ENCODE data around the gene KIAA0586.
"Not testable (repeated sequence)": the region's sequence is repeated elsewhere in the genome, so short reads cannot be mapped to it uniquely, and the experiment has no call there.

KIAA0586 gene

GRCh38 chr14:58547649-58548048 is 120.1 kb downstream of the KIAA0586 start:
- no peak for DNase-seq (ENCODE audit: low read depth, low spot score)

DNA sequence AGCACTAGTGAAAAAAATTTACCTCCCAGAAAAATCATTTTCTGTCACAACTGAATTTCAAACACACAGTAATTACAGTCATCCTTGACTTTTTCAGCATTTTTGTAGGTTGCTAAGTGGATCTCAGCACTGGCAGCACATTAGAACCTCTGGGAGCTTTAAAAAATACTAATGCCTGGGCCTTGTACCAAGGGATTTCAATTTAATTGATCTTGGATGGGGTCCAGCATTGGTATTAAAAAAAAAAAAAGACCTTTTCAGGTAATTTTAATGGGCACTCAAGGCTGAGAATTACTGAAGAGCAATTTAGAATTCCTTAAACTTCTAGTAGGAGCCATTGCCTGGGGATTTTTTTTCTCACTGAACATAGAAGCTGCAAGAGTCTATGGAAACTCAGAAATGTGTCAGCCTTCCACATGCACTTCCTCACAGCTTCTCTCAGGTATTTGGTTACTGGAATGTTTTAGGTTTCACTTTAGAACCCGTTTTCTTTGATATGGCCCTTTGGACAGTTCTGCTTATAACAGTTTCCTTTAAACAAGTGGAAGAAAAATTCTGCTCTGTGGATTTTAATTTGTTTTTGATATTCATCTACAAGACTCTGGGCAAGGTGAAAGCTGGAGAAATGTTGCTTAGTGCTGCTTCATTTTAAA is 121.7 kb downstream of the KIAA0586 start:
- DNase-seq (ENCODE audit: low read depth, low spot score), result no peak

- no peak for DNase-seq (ENCODE audit: low read depth, low spot score)
Measured at GRCh38 chr14:58553959-58554358, 126.4 kb downstream of the KIAA0586 start.

- DNase-seq (ENCODE audit: low read depth, low spot score), result no peak
Measured at GRCh38 chr14:58555647-58556046, 128.1 kb downstream of the KIAA0586 start.

DNA sequence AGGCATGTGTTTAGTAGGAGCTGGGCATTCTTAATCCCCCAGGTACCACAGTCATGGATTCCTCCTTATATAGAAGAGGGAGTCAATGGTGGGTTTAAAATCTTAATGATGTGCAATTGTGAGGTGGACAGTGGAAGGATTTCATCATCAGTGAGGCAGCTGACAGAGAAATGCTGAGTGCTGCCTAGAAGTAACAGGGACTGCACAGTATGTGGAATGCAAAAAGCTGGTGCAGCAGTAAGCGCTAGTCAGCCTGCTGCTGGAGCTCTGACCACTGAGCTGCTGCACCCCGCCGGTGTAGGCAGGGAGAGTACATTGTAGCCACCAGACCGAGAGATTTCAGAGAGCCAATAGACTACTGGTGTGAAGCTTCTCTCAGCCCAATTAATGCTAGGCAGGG is 129.7 kb downstream of the KIAA0586 start:
- DNase-seq (ENCODE audit: low read depth, low spot score), result no peak

DNA sequence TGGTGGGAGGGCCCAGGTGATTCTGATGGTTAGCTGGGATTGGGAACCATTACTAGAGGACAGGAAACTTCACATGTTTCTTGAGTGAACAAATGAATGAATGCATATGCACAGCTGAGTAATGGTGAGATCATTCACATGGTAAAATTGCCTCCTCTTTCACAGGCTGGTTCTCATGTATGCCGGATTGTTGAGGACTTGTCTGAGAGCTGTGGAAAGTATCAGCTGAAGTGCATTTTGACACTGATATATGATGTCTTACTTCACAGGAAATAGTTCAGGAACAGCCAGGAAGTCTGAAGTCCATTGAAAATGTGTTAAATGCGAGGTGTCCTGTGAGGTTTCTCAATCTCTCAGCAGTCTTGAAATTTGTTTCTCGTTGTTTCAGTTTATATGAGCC is 132.7 kb downstream of the KIAA0586 start:
- DNase-seq (ENCODE audit: low read depth, low spot score), result no peak

GRCh38 chr14:58562141-58562540 is 134.6 kb downstream of the KIAA0586 start:
- DNase-seq (ENCODE audit: low read depth, low spot score), result no peak

DNA sequence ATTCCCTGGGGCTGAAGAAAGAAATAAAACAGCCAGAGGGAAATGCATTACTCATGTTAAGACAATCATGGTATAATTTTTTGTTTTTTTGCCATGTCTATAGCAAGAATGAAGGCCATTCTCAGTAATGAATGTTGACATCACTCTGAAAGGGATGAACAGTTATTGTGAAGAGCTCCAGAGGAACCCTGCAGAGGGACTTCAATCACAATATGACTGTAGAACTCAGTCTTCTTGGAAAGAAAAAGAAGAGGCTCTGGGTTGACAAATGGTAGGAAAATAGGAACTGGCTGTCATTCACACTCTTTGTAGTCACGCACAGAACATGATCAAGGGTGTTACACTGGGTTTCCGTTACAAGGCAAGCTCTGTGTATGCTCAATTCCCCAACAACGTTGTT is 136.5 kb downstream of the KIAA0586 start:
- DNase-seq (ENCODE audit: low read depth, low spot score), result no peak

GRCh38 chr14:58565832-58566231 is 138.3 kb downstream of the KIAA0586 start:
- DNase-seq (ENCODE audit: low read depth, low spot score), result no peak

- DNase-seq (ENCODE audit: low read depth, low spot score), result no peak
Measured at GRCh38 chr14:58566979-58567378, 139.5 kb downstream of the KIAA0586 start.

- DNase-seq (ENCODE audit: low read depth, low spot score), result no peak
Measured at GRCh38 chr14:58568322-58568721, 140.8 kb downstream of the KIAA0586 start.

DNA sequence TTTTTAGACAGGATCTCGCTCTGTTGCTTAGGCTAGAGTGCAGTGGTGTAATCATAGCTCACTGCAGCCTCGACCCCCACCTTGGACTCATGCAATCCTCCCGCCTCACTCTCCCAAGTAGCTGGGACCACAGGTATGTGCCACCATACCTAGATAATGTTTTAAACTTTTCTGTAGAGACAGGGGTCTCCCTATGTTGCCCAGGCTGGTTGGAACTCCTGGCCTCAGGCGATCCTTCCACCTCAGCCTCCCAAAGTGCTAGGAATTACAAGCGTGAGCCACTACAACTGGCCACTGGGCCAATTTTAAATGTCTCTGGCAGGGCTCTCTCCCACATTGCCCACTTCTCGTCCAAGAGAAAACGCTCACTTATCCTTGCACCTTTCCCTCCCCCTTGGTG is 143.7 kb downstream of the KIAA0586 start:
- no peak for DNase-seq (ENCODE audit: low read depth, low spot score)

- no peak for DNase-seq (ENCODE audit: low read depth, low spot score)
Measured at GRCh38 chr14:58571769-58572472, 144.4 kb downstream of the KIAA0586 start.

GRCh38 chr14:58572473-58572853 is 144.9 kb downstream of the KIAA0586 start:
- no peak for DNase-seq (ENCODE audit: low read depth, low spot score)

- no peak for DNase-seq (ENCODE audit: low read depth, low spot score)
Measured at GRCh38 chr14:58572863-58573262, 145.3 kb downstream of the KIAA0586 start.

GRCh38 chr14:58574623-58575022 is 147.1 kb downstream of the KIAA0586 start:
- DNase-seq (ENCODE audit: low read depth, low spot score), result no peak

DNA sequence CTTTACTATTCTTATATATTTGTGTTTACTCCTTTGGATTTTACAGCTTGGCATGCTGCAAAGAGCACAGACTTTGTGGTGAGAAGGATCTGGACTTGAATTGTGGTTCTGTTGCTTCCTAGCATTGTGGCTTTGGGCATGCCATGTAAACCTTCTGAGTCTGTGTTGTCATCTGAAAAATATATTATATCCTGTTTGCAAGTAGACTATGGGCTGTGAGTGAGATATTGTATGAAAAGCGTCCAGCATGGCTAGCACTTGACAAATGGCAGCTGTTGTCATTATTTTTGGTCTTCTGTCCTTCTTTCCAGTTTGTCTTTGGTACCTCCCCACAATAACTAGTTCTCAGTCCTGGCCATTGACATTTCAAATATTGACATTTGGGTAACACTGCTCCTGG is 148.4 kb downstream of the KIAA0586 start:
- no peak for DNase-seq (ENCODE audit: low read depth, low spot score)

DNA sequence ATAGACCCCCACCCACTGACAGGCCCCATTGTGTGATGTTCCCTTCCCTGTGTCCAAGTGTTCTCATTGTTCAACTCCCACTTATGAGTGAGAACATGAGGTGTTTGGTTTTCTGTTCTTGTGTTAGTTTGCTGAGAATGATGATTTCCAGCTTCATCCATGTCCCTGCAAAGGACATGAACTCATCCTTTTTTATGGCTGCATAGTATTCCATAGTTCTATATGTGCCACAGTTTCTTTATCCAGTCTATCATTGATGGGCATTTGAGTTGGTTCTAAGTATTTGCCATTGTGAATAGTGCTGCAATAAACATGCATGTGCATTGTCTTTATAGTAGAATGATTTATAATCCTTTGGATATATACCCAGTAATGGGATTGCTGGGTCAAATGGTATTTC is 152.5 kb downstream of the KIAA0586 start:
- not testable (repeated sequence) for DNase-seq (ENCODE audit: low read depth, low spot score)

- DNase-seq (ENCODE audit: low read depth, low spot score), result not testable (repeated sequence)
Measured at GRCh38 chr14:58581389-58581788, 153.9 kb downstream of the KIAA0586 start.

- DNase-seq (ENCODE audit: low read depth, low spot score), result no peak
Measured at GRCh38 chr14:58584383-58584782, 156.9 kb downstream of the KIAA0586 start.

DNA sequence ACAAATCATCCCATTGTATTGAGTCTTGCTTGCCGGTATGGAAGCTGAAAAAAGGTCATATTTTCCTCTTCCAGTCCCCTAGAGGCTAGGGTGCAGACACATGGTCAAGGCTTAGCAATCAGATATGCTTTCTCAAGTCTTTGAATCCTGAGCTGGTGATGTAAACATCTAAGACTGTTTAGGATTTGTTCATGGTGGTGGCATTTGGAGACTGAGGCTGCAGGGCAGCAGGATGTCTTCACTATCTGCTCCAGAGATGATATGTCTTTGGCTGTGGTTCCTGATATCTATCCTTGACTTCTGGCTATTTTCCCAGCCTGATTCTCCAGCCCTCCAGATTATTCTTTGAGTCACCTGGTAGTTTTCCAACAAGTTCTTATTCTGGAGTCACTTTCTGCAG is 159.8 kb downstream of the KIAA0586 start:
- no peak for DNase-seq (ENCODE audit: low read depth, low spot score)

DNA sequence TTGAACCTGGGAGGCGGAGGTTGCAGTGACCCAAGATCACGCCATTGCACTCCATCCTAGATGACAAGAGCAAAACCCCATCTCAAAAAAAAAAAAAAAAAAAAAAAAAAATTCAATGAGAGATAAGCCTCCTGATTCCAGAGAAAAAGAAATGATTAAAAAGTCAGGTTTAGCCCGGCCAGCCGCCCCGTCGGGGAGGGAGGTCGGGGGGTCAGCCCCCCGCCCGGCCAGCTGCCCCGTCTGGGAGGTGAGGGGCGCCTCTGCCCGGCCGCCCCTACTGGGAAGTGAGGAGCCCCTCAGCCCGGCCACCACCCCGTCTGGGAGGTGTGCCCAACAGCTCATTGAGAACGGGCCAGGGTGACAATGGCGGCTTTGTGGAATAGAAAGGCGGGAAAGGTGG is 160.8 kb downstream of the KIAA0586 start:
- not testable (repeated sequence) for DNase-seq (ENCODE audit: low read depth, low spot score)

DNA sequence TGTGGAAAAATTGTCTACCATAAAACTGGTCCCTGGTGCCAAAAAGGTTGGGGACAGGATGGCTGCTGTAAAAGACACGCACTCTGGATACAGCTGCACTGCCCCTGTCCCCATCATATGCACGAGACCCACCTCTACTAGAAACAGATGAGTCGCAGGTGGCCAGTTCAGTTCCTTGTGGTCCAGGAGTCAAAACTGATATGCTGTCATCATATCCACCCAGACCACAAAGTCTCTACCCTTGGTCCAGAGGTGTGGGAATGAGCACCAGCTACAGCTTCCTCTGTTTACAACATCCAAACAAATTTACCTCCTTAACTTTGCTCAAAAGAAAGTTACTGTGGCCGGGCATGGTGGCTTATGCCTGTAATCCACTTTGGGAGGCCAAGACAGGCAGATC is 166.5 kb downstream of the KIAA0586 start:
- DNase-seq (ENCODE audit: low read depth, low spot score), result no peak

- no peak for DNase-seq (ENCODE audit: low read depth, low spot score)
Measured at GRCh38 chr14:58597041-58597440, 169.5 kb downstream of the KIAA0586 start.

All from brain pericyte (primary cell).